Measurements from ENCODE around the gene PTPN9.
"Not testable (repeated sequence)": the region's sequence is repeated elsewhere in the genome, so short reads cannot be mapped to it uniquely, and the experiment has no call there.

The PTPN9 gene

GRCh38 chr15:75525756-75526155 is 53.4 kb downstream of the PTPN9 start:
- DNase-seq = not testable (repeated sequence)

- DNase-seq = no peak
Observed at GRCh38 chr15:75523011-75523410, 56.1 kb downstream of the PTPN9 start.

- no peak for DNase-seq
Observed at GRCh38 chr15:75517233-75517632, 61.9 kb downstream of the PTPN9 start.

GRCh38 chr15:75508840-75509532 is 70.1 kb downstream of the PTPN9 start:
- DNase-seq = no peak

GRCh38 chr15:75502360-75502759 is 76.8 kb downstream of the PTPN9 start:
- no peak for DNase-seq

- DNase-seq = no peak
Observed at GRCh38 chr15:75493732-75494131, 85.4 kb downstream of the PTPN9 start.

GRCh38 chr15:75483961-75484360 is 95.2 kb downstream of the PTPN9 start:
- no peak for DNase-seq

GRCh38 chr15:75483556-75483955 is 95.6 kb downstream of the PTPN9 start:
- not testable (repeated sequence) for DNase-seq

- no peak for DNase-seq
Observed at GRCh38 chr15:75483106-75483505, 96.0 kb downstream of the PTPN9 start.

- DNase-seq = not testable (repeated sequence)
Observed at GRCh38 chr15:75480463-75480862, 98.7 kb downstream of the PTPN9 start.

- DNase-seq = no peak
Observed at GRCh38 chr15:75479670-75480069, 99.4 kb downstream of the PTPN9 start.

GRCh38 chr15:75477094-75477493 is 102.0 kb downstream of the PTPN9 start:
- DNase-seq = not testable (repeated sequence)

GRCh38 chr15:75468913-75469598 is 110.1 kb downstream of the PTPN9 start:
- no peak for DNase-seq

GRCh38 chr15:75460646-75461045 is 118.5 kb downstream of the PTPN9 start:
- DNase-seq = no peak

GRCh38 chr15:75459581-75459980 is 119.5 kb downstream of the PTPN9 start:
- DNase-seq = no peak

- no peak for DNase-seq
Observed at GRCh38 chr15:75456710-75457109, 122.4 kb downstream of the PTPN9 start.

- peak in 1 of 2 experiments; percentile 22 for DNase-seq
Observed at GRCh38 chr15:75455982-75456531, 123.1 kb downstream of the PTPN9 start.

GRCh38 chr15:75455424-75455981 is 123.6 kb downstream of the PTPN9 start:
- peak in 1 of 2 experiments; percentile 56 for DNase-seq

- DNase-seq = no peak
Observed at GRCh38 chr15:75454471-75455378, 124.4 kb downstream of the PTPN9 start.

- peak; percentile 98 for DNase-seq
Observed at GRCh38 chr15:75453703-75454470, 125.2 kb downstream of the PTPN9 start.

GRCh38 chr15:75452865-75453702 is 126.0 kb downstream of the PTPN9 start:
- DNase-seq = no peak
